ENCODE data around the gene LRRC1.

DNA sequence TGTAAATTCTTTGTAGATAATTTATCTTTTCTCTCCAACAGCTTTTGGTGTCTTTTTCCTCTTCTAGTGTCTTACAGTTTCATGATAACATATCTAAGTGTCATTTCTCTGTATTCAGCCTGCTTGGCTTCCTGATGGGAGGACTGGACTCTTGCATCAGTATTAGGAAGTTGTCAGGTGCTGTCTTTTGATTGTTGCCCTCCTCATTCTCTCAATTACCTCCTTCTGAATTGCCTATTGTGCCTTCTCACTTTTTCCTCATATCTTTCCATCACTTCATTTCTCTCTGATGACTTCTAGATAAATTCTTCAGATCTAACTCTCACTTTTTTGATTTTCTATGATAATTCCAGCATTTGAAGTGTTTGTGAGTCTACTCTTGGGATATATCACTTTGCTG, 162.0 kb downstream of the LRRC1 start:
- no peak for TF ChIP-seq ZNF274 (IDR thresholded peaks at IDR 0.05; ENCODE audit: low read depth, low read length)
- TF ChIP-seq YY1 (IDR thresholded peaks at IDR 0.05; ENCODE audit: insufficient read depth, insufficient read length), result no peak

All from NT2/D1 (cell line).